ENCODE results near the gene KMT2B.

The KMT2B gene

DNA sequence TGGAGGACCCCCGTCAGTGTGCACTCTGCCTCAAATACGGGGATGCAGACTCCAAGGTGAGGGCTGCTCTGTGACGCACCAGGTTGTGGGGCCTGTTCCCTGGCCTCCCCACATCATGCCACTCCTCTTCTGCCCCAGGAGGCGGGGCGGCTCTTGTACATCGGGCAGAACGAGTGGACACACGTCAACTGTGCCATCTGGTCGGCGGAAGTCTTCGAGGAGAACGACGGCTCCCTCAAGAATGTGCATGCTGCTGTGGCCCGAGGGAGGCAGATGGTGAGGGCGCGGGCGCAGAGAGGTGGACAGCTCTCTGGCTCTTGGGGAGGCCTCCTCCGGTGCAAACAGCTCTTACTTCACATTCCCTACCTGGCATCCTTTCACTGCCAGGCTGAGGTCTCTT lies 11.2 kb downstream of the KMT2B start:
- FAIRE-seq = no peak

DNA sequence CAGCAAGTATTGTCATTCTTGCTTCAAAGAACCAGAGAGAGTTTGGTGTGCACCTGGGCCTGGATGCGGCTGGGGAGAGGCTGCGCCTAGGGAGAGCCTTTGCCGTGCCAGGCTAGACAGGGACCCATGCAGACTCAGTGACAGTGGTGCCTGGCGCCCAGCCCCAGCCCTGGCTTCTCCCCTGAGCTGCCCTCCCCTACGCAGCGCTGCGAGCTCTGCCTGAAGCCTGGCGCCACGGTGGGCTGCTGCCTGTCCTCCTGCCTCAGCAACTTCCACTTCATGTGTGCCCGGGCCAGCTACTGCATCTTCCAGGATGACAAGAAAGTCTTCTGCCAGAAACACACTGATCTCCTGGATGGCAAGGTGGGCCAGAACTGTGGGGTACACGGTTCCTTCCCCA lies 12.0 kb downstream of the KMT2B start:
- no peak for FAIRE-seq

DNA sequence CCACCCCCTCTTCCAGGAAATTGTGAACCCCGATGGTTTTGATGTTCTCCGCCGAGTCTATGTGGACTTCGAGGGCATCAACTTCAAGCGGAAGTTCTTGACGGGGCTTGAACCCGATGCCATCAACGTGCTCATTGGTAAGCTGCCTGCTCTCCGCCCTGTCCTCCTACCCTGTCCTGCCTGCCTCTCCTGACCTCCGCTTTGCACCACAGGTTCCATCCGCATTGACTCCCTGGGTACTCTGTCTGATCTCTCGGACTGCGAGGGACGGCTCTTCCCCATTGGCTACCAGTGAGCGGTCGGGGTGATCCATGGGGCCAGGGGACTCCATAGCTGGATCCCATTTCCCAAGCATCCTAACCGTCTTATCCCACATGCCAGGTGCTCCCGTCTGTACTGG lies 12.5 kb downstream of the KMT2B start:
- FAIRE-seq = no peak

DNA sequence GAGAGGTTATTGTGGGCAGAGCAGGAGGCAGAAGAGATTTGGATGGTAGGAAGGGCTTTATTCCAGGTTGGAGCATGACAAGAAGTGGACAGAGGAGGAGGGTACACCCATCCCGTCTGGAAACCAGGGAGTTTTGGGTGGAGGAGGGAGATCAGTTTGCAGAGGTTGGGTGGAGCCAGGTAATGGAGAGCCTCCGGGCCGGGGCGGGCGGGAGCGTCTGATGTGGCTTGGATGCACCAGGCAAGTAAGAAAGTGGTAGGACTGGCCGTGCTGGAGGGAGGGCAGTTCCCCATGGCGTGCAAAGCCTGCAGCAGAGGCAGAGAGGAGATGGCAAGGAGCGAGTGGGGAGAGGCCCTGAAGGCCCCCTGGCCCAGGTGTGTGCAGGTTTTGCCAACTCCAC lies 13.6 kb downstream of the KMT2B start:
- no peak for FAIRE-seq

DNA sequence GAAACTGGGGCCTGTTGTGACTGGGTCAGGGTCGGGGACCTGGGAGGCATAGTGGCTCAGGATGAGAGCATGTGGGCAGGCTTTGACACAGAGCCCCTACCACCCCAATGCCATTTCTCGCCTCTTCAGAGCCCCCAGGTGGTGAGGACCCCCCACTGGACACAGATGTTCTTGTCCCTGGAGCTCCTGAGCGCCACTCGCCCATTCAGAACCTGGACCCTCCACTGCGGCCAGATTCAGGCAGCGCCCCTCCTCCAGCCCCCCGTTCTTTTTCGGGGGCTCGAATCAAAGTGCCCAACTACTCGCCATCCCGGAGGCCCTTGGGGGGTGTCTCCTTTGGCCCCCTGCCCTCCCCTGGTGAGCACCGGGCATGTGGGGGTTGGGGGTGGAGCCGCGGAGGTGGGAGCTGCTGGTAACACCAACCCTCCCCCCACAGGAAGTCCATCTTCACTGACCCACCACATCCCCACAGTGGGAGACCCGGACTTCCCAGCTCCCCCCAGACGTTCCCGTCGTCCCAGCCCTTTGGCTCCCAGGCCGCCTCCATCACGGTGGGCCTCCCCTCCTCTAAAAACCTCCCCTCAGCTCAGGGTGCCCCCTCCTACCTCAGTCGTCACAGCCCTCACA lies 14.1 kb downstream of the KMT2B start:
- FAIRE-seq = no peak

DNA sequence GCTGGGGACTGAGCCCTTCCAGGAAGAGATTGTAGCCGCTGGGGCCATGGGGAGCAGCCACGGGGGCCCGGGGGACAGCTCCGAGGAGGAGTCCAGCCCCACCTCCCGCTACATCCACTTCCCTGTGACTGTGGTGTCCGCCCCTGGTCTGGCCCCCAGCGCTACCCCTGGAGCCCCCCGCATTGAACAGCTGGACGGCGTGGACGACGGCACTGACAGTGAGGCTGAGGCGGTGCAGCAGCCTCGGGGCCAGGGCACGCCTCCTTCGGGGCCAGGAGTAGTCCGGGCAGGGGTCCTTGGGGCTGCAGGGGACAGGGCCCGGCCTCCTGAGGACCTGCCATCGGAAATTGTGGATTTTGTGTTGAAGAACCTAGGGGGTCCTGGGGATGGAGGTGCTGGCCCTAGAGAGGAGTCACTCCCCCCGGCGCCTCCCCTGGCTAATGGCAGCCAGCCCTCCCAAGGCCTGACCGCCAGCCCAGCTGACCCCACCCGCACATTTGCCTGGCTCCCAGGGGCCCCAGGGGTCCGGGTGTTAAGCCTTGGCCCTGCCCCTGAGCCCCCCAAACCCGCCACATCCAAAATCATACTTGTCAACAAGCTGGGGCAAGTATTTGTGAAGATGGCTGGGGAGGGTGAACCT lies 14.9 kb downstream of the KMT2B start:
- no peak for FAIRE-seq

DNA sequence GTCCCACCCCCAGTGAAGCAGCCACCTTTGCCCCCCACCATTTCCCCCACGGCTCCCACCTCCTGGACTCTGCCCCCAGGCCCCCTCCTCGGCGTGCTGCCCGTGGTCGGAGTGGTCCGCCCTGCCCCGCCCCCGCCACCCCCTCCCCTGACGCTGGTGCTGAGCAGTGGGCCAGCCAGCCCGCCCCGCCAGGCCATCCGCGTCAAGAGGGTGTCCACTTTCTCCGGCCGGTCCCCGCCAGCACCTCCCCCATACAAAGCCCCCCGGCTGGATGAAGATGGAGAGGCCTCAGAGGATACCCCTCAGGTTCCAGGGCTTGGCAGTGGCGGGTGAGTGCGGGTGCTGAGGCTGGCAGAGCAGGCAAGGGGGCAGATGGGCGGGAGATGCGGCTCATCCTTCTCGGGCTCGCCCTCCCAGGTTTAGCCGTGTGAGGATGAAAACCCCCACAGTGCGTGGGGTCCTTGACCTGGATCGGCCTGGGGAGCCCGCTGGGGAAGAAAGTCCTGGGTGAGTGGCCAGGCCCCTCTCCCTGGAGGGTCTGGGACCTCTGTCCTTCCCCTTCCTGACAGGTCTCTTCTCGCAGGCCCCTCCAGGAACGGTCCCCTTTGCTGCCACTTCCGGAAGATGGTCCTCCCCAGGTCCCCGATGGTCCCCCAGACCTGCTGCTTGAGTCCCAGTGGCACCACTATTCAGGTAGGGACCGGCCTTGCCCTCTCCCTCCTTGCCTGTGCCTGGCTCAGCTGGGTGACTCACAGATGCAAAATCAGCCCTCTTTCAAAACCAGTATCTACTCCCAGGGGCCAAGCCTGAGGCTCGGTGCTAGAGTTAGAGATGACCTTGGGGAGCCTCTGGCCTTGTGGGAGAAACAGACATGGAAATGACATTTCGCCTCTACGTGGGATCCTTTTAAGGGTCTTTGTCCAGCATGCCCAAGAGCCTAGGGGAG lies 15.7 kb downstream of the KMT2B start:
- no peak for FAIRE-seq

DNA sequence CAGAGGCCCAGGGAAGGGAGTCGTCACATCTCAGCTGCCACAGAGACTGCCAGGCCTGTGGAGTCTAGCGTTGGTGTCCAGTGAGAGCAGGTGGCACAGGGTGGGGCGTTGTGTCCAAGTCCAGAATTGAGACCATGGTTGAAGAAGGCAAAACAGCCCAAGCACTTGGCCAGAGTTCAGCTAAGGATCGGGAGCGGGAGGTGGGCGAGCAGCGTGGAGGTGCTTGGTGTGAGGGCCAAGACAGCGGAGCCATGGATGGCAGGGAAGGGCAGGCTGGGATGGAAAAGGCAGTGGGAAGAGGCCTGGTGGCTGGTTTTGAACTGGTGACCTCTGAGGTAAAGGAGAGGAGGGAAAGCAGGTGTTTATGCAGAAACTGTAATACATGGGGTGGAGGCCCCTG lies 16.5 kb downstream of the KMT2B start:
- no peak for FAIRE-seq

DNA sequence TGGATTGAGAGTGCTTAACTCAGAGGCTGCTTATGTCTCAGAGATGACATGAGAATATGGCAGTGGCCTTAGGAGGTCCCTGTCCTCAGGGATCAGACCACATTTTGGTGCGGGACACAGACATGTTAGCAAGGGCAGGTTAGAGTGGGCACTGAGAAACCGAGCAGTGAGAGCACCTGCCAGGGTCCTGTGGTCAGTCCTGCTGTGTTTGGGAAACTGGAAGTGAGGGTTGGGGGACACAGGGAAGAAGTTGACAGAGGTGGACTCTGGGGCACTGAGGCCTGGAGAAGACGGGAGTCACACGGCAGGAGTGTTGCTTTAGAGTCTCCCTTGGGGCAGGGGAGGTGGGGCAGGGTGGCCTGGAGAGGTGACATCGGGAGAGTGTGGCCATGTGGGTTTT lies 17.1 kb downstream of the KMT2B start:
- no peak for FAIRE-seq

DNA sequence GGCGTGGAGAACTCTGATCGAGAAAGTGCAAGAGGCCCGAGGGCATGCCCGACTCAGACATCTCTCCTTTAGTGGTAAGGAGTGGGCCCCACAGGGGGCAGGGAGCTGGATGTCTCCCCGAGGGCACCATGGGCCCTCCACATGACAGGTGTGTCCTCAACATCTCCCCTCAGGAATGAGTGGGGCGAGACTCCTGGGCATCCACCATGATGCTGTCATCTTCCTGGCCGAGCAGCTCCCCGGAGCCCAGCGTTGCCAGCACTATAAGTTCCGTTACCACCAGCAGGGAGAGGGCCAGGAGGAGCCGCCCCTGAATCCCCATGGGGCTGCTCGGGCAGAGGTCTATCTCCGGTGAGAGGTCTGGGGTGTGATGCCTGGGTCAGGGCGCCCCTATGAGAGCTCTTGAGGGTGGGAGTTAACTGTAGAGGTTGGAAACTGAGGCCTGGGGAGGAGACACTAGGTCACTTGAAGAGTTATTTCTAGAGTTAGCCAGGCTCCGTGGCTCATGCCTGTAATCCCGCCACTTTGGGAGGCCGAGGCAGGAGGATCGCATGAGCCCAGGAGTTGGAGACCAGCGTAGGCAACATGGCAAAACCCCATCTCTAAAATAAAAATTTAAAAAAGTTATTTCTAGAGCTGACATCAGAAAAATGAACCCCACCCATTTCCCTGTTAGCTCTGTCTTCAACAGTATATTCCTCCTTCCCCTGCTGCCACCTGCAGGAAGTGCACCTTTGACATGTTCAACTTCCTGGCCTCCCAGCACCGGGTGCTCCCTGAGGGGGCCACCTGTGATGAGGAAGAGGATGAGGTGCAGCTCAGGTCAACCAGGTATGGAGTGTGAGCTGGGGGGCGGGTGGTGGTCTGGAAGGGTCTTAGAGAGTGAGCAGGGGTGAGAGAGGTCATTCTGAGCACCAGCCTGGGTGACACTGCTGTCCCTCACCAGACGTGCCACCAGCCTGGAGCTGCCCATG lies 19.4 kb downstream of the KMT2B start:
- no peak for FAIRE-seq

DNA sequence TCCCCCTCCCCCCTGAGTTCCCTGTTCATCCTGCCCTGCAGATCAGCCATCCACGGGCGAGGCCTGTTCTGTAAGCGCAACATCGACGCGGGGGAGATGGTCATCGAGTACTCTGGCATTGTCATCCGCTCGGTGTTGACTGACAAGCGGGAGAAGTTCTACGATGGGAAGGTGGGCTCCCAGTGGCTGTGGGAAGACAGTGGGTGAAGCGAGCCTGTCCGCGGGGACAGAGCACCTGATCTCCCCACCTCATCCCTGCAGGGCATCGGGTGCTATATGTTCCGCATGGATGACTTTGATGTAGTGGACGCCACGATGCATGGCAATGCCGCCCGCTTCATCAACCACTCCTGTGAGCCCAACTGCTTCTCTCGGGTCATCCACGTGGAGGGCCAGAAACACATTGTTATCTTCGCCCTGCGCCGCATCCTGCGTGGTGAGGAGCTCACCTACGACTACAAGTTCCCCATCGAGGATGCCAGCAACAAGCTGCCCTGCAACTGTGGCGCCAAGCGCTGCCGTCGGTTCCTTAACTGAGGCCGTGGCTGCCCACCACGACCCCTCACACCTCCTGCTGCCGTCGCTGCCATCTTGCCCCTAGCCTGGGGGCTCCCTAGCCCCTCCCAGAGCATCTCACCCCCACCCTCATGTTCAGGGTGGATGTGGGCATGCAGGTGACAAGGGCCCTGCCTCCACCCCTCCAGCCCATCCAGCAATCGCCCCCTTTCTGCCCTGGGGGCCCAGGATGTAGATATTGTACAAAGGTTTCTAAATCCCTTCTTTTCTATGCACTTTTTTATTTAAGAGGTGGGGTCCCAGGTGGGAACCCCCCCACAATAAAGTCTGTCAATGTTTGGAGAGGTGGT lies 20.5 kb downstream of the KMT2B start:
- FAIRE-seq = no peak

DNA sequence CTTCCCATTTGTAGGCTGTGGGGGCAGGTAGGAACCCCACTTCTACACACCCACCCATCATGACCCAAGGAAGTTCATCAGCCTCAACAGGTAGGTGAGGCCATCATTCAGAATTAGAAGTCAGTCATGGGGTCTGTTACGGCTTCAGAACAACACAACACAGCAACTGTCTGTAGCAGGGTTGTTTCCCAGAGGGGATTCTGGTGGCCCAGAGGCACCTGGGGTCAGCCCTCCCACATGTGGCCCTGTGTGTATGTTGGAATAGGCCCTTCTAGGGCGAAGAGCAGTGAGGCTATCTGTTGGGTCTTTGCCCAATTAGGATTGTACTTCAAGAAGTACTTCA lies 21.1 kb downstream of the KMT2B start:
- FAIRE-seq = no peak

DNA sequence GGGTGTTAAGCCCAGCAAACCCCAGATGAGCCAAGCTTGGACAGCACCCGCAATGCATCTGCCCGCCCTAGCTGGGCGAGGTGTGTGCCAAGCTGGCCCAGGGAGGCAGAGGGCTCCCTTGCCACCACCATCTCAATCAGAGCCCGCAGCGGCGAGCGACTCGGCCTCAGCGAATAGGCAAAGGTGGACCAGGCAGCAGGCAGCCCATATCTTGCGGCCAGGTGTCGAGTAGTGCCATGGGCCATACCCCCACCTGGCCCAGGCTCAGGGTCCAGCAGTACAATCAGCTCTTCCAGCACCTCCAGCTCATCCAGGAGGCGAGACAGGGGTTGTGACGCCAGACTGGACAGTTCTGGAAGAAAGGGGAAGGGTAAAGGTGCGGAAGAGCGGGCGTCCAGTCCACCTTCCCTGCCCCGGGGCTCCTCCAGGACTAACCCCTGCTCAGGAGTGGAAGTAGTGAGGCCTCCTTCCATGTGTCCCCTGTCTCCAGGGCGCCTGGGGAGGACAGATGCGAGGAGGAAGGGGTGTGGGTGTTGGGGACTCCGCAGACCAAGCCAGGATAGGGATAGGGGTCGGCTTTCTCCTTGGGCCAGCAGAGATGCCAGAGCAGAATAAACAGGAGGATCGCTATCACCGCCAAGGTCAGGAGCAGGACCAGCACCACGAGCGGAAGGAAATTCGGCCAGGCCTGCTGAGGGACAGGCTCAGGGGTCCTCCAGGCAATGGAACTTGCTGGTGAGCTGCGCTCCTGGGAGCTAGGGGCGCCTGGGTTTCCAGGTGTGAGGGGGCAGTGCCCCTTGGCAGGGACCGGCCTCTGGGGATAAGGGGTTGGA lies 21.7 kb downstream of the KMT2B start:
- FAIRE-seq = no peak

DNA sequence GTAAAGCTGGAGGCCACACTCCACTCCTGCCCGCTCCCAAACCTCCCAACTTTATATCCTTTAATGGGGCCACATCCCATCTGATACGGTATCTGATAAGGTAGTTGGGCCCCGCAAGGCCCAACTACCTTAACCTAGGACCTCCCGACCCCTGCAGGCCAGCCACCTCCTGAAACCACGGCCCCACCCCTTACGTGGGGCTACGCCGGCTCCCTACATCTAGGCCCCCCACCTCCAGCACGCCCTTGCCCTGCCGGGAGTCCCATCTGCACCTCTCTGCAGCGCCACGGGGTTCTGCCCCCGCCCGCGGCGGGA lies 22.3 kb downstream of the KMT2B start:
- FAIRE-seq = no peak

DNA sequence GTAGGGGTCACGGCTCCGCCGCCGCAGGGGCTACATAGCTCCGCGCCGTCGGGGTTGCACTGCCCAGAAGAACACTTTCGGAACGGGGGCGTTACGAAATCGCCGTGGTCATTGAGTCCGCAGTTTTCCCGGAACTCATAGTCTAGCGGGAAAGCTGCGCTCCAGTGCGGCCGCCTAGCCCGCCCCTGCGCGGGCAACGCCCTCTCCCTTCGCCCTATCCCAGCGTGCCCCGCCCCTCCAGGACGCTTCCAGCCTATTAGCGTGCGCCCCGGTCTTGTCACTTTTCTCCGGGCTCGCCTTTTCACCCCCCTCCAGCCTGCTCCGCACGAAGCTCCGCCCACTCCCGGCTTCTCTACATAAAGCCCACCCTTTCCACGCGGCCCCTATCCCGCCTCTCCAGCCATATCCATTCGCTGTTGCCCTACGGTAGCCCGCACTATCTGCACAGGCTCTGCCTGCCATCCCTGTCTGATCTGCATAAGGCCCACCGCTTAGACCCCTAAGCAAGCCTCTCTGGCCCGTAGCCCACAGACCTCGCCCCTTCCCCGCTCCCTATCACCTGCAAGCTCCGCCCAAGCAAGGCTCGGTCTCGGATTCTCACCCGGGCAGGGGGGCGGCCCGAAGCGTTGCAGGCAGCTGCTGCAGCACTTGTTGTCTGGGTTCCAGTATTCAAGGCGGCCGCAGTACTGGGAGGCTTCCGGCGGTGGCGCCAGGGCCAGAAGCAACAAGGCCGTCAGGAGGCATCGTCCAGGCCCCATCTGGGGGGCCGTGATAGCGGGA lies 22.8 kb downstream of the KMT2B start:
- peak; percentile 86 for FAIRE-seq

DNA sequence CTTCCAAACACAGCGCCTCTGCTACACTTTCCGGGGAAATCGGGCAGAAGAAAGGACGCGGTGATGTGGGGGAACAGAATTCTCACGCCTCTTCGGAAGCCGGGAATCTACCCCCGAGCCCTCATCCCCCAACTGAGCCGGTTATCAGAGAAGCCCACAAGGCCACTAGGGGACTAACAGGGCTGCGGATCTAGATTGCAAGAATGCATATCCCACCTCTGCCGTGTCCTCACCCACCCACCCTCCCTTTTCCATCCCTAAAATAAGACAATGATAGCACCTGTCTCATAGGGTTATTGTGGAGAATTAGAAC lies 23.4 kb downstream of the KMT2B start:
- no peak for FAIRE-seq

DNA sequence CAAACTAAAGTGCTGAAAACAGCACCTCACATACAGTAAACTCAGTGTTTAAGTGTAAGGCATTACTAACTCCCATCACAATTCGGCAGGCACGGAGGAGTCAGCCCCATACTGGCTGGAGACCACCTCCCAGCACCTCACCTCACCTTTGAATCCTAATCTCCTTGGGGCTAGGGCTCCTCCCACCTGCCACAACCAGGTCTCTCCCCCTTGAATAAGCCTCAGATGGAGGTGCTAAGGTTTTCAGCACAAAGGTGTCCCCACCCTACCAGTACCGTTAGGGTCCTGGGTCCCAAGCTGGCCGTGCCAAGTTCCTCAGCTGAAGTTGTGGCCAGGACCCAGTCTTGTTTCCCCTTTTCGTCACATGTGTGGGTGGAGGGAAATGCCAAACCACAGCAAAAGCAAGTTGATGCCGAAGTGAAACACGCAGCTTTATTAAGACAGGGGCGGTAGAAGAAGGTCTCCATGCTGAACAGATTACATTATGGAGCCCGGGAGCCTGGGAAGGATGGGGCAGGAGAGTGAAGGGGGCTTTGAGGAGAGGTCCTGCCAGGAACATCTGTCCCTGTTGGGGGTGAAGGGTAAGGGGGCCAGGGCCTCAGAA lies 24.4 kb downstream of the KMT2B start, which contains the start of gene IGFLR1:
Gene IGFLR1 (minus strand): TSS at position 332 of the 604 bp plus-strand sequence. CDS start 1,272 bp downstream, outside the sequence.
- no peak for FAIRE-seq

DNA sequence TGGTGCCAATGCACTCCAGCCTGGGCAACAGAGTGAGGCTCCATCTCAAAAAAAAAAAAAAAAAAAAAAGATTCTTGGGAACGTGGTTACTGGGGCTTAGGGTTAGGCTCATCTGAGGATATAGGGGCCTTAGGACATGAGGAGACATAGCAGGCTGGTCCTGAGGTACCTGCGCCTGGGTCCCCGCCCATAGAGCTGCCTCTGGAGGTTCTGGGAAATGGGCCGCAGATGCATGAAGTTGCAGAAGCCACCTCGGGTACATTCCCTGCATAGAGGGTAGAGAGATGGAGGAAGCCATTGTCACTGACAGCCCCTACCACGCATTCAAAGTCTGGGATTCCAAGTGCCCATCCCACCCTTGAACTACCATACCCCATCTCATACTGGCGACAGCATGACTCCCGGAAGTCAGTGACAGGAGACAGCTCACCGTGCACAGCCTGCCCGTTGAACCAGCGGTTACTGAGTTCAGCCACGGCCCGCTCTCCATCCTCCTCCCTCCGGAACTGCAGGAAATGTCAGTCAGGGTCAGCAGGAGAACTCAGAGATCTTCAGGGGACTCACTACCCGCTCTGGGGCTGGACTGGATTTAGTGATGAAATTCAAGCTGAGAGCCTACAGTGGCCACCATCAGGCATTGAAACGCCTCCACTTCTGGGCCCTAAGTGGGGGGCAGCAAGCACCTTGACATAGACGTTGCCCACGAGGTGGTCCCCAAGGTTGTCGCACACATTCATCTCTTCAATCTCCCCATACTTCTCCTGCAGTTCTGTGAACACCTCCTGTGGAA lies 26.0 kb downstream of the KMT2B start:
- no peak for FAIRE-seq

Measured in A204.1 (cell line).